HG03108 (cell line): ENCODE results near the gene ADARB2.
"Not testable (repeated sequence)": the region's sequence is repeated elsewhere in the genome, so short reads cannot be mapped to it uniquely, and the experiment has no call there.

Experiments used
- ATAC-seq: cut with Tn5 transposase; IDR thresholded peaks from one replicate; pipeline ENCODE4 v1.9.1; 2021; ENCODE audit warnings: moderate library complexity; ENCODE audit not compliant: unreplicated experiment

Gene ADARB2

DNA sequence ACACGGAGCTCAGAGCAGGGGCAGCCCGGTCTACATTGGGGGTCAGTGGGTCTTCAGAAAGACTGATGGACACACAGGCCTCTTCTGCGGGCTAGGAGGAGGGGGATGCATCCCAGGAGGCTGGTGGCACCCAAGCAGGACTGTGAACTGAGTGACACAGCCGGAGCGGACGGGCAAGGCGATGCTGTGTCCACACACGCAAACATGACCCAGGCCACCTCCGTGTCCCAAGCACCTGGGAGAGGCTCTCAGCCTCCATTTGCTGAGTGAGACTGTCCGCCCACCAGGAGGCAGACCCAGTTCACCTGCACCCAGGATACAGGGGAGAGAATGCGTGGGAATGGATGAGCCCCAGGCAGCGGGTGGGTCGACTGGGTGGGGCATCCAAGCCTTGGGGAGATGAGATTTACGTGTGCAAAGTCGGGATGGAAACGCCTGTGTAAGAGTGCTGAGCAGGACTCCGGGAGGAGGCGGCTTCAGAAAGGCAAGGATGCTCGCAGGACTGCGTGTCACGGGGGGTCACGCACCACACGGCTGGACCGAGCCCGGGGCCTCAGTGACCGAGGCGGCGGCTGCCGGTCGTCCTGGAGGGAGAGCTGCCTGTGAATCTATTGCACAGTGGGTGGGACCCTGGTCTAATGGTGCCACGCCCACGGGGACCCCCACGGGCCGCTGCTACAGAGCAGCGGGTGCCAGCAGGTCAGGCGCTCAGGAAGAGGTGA is 262.8 kb downstream of the ADARB2 start:
- no peak for ATAC-seq

- no peak for ATAC-seq
Observed at GRCh38 chr10:1473874-1474273, 263.5 kb downstream of the ADARB2 start.

DNA sequence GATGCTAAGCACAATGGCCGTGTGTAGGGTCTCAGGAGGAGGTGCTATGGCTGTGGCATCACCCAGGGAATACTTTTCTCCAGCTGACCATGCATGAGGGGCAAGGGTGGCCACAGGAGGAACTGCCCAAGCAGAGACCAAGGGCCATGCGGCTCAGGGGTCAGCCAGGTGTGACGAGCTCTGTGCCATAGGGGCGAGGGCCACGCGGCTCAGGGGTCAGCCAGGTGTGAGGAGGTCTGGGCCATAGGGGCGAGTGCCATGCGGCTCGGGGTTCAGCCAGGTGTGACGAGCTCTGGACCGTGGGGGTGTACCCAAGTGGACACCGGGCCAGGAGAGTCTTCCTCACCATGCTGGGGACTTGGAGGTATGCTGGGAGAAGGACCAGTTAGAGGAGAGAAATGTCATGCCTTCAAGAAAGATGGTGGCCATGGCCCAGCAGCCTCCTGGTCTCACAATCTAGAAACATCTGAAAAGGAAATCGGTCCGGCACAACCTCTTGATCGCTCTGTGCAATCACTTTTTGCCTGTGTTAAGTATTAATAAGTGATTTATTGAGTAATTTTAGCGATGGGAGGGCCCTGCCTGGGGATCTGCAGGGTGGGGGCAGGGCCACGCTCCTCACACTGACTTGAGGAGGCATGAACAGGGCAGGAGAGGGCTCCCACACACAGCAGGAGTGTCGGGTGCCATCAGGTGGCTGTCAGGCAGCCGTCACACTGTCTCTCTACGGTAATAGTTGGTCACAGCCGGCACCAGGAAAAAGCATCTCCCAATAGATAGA is 265.0 kb downstream of the ADARB2 start:
- no peak for ATAC-seq

DNA sequence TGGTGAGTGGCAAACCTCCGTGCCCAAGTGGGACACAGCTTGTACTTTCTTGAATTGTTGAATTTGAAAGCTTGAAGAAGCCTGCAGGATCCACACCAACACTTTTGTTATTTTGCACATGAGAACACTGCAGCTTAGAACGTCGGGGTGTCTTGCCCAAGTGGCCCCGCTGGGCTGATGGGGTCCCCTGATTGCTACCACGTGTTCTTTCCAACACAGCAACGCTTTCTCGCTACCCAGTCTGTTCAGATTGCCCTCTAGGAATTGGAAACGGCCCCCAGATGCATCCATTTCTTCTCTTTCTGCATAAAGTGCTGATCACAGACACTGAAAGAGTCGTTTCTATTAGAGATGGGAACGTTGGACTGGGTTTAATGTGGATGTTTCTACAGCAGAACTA is 268.5 kb downstream of the ADARB2 start:
- ATAC-seq = no peak

GRCh38 chr10:1467334-1468076 is 269.8 kb downstream of the ADARB2 start:
- no peak for ATAC-seq

- no peak for ATAC-seq
Observed at GRCh38 chr10:1465993-1466764, 271.1 kb downstream of the ADARB2 start.

DNA sequence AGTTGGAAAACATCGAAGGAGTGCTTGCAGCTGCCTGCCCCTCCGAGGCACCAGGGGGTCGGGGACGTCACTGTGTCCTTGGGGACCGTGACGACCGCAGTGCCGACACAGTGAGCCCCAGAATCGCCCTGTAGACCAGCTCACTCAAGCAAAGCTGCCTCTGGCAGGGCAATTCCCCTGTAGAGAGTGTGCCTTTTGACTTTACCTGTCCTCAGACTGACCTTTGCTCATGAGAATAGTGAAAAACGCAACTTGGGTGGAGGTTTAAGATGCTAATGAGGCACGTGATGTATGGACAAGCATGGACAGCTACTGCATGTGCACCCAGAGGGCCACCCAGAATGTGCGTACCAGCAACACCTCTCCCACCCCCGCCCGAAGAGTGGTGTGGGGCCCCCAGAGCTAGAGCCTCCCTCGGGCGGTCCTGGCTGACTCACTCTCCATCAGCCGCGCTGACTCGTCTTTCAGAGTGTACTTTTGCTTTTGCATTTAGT is 271.9 kb downstream of the ADARB2 start:
- no peak for ATAC-seq

DNA sequence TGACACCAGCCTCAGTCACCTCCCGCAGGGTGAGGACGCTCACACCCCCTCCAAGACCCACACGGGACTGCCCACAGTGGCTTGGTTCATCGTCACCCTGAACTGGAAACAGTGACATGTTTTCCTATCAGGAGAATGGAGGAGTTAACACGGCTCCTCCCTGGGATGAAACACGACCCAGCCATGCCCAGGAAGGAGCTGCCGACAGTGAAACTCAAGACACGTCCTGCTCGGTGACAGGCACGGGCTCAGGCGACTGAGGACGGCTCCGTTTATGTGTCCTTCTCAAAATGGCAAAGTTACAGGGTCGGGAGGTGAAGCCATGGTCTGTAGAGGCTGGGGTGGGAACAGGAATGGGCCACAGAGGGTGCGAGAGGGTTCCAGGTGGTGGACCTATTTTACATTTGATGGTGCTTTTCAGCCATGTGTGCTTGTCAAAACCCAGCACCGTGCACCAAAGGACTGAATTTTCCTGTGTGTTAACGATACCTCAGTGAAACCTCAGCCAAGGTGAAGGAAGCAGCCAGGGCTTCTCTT is 272.4 kb downstream of the ADARB2 start:
- no peak for ATAC-seq

- ATAC-seq = not testable (repeated sequence)
Observed at GRCh38 chr10:1463971-1464370, 273.4 kb downstream of the ADARB2 start.

- ATAC-seq = no peak
Observed at GRCh38 chr10:1462994-1463633, 274.2 kb downstream of the ADARB2 start.

DNA sequence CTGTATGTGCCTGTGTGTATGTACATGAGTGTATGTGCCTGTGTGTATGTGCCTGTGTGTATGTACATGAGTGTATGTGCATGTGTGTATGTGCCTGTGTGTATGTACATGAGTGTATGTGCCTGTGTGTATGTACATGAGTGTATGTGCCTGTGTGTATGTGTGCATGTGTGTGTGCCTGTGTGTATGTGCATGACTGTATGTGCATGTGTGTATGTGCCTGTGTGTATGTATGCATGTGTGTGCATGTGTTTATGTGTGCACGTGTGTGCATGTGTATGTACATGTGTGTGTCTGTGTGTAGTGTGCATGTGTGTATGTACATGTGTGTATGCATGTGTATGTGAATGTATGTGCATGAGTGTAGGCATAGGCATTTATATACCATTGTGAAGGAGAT is 274.8 kb downstream of the ADARB2 start:
- no peak for ATAC-seq

- ATAC-seq = no peak
Observed at GRCh38 chr10:1462032-1462431, 275.3 kb downstream of the ADARB2 start.

DNA sequence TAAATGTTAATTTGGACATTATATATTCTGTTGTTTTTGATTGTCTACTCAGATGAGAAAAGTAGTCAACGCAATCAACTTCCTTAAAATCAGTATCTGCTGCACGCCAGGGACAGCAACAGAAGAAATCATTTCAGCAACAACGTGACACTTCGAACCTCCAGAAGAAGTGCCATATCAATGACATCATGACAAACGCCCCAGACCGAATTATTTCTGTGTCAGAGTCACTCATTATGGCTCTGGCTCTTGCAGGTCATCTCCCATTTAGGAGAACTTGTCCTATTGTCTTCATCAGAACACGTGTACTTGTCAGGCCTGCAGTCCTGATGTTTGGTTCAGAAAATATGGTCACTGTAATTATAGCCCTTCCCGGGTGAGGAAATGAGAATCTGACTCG is 276.3 kb downstream of the ADARB2 start:
- no peak for ATAC-seq

GRCh38 chr10:1459664-1460063 is 277.7 kb downstream of the ADARB2 start:
- ATAC-seq = not testable (repeated sequence)

DNA sequence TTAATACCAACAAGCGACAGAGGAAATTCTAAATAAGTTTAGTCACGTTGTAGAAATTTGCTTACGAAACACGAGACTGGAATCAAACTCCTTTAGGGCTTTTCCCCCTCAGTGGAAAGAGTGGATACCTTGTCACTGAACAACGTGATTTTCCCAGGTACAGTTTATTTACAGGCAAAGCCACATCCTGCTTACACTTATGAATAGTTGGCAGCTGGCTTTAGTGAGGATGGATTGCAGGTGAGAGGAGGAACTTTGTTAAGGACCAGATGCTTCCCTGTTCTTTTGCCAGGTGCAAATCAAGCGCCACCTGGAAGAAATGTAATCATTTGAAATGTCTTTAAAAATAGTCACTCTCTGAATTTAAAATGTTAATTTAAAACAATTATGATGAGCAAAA is 282.4 kb downstream of the ADARB2 start:
- no peak for ATAC-seq

DNA sequence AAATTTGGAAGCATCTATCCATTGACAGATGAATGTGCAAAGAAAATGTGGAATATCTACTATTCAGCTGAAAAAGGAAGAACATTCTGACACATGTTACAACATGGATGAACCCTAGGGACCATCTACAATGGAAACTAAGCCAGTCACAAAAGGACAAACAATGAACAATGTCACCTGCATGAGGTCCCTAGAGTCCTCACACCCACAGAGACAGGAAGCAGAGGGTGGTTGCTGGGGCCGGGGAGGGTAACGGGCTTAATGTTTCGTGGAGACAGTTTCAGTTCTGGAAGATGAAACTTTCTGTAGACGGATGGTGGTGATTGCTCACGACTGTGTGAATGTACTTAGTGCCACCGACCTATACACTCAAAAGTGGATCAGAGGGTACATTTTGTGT is 282.9 kb downstream of the ADARB2 start:
- ATAC-seq = peak; percentile 98

- ATAC-seq = no peak
Observed at GRCh38 chr10:1452777-1453176, 284.5 kb downstream of the ADARB2 start.

- no peak for ATAC-seq
Observed at GRCh38 chr10:1451941-1452340, 285.4 kb downstream of the ADARB2 start.

DNA sequence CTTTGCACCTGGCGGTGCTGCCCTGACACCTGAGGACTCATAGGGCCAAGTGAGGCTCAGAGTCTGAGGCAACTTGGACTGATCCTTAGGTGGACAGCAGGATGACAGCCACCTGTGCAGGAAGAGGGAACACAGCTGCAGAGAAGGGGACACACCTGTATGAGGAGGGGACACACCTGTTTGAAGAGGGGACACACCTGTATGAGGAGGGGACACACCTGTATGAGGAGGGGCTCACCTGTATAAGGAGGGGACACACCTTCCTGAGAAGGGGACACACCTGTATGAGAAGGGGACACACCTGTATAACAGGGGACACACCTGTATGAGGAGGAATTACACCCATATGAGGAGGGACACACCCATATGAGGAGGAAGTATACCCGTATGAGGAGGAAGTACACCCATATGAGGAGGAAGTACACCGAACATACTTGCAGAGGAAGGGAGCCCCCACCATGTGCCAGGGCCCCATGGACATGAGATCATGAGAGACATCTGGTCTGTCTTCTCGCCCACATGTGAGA is 285.9 kb downstream of the ADARB2 start:
- no peak for ATAC-seq
